Head of caudate nucleus (tissue), 42 donors: Measurements from ENCODE around the gene PRPF8.

Experiments used
- DNase-seq, 42 donors: peaks; one replicate each; pipeline versions ENCODE4 v3.0.0 to v3.0.0-alpha.2; 2020 to 2021; ENCODE audit warnings: mixed read lengths in 7 of 42
- intact Hi-C: fragments of 100-400 bp; cut with DNase I; formaldehyde crosslinking; loops from one replicate; pipeline ENCODE4 v1.15.0; 2022

Gene PRPF8

GRCh38 chr17:1617620-1618174 lies 67.0 kb downstream of the PRPF8 start:
- DNase-seq: no peak
- intact Hi-C loops: no loop called here

- DNase-seq: no peak
- intact Hi-C loops: no loop called here
Observed at GRCh38 chr17:1616101-1616500, 68.6 kb downstream of the PRPF8 start.

- intact Hi-C loops: no loop called here
- no peak for DNase-seq
Observed at GRCh38 chr17:1612400-1612799, 72.3 kb downstream of the PRPF8 start.

- peak in 2 of 42 donors; percentile 14 to 44 for DNase-seq
- intact Hi-C loops: no loop called here
Observed at GRCh38 chr17:1611715-1612114, 73.0 kb downstream of the PRPF8 start.

GRCh38 chr17:1608676-1609075 lies 76.0 kb downstream of the PRPF8 start:
- DNase-seq: no peak
- intact Hi-C loops: no loop called here

- no peak for DNase-seq
- intact Hi-C loops: no loop called here
Observed at GRCh38 chr17:1607971-1608320, 76.7 kb downstream of the PRPF8 start.

GRCh38 chr17:1606352-1606985 lies 78.2 kb downstream of the PRPF8 start:
- intact Hi-C loops: no loop called here
- DNase-seq: peak in 1 of 42 donors; percentile 18

- DNase-seq: no peak
- intact Hi-C loops: no loop called here
Observed at GRCh38 chr17:1605681-1606351, 78.9 kb downstream of the PRPF8 start.

GRCh38 chr17:1604831-1605528 lies 79.7 kb downstream of the PRPF8 start:
- peak in 1 of 42 donors; percentile 8 for DNase-seq
- intact Hi-C loops: no loop called here

GRCh38 chr17:1601571-1601970 lies 83.1 kb downstream of the PRPF8 start:
- no peak for DNase-seq
- intact Hi-C loops: no loop called here
